Cardiac fibroblast (primary cell): ENCODE results near the gene SMOC1.

Source experiments
- DNase-seq, 2 donors: peaks; one replicate each; pipeline versions ENCODE4 v3.0.0 to v3.0.0-alpha.2; 2010; ENCODE audit warnings: low read depth in 2 of 2
- H3K4me3 ChIP-seq, 2 donors: replicated peaks in 1 of 2; 1 replicate in 1 of 2; 2 replicates in 1 of 2; pipeline ENCODE4 v1.5.1; 2011; ENCODE audit warnings: low read depth in 2 of 2, low read length in 2 of 2, mild to moderate bottlenecking in 2 of 2, moderate library complexity in 1 of 2
- TF ChIP-seq, protein P1 (sequence below): IDR thresholded peaks from one replicate; pipeline ENCODE4 v1.5.1; 2011; ENCODE audit warnings: low read depth, mild to moderate bottlenecking, low read length, inconsistent platforms

SMOC1 gene

DNA sequence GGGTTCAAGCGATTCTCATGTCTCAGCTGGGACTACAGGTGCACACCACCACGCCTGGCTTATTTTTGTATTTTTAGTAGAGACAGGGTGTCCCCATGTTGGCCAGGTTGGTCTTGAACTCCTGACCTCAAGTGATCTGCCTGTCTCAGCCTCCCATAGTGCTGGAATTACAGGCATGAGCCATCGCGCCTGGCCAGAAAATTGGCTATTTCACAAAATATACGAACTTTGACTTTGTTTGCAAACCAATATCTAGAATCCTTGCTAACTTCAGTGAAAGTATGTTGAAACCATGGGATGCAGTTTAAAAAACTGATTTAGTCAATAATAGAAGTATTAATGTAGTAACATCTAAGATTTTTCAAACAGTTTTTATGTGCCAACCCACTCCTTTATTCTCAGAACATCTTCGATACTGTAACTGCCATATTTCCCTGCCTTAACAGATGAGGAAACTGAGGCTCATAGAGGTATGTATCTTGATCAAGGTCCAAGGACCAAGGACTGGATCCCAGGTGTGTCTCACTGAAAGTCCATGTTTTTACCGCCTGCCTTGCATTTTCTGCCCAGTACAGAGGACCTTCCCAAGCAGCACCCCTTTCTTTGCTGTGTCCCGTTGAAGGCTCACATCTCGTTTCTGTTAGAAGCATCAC is 54.5 kb downstream of the SMOC1 start:
- TF ChIP-seq, protein P1, sequence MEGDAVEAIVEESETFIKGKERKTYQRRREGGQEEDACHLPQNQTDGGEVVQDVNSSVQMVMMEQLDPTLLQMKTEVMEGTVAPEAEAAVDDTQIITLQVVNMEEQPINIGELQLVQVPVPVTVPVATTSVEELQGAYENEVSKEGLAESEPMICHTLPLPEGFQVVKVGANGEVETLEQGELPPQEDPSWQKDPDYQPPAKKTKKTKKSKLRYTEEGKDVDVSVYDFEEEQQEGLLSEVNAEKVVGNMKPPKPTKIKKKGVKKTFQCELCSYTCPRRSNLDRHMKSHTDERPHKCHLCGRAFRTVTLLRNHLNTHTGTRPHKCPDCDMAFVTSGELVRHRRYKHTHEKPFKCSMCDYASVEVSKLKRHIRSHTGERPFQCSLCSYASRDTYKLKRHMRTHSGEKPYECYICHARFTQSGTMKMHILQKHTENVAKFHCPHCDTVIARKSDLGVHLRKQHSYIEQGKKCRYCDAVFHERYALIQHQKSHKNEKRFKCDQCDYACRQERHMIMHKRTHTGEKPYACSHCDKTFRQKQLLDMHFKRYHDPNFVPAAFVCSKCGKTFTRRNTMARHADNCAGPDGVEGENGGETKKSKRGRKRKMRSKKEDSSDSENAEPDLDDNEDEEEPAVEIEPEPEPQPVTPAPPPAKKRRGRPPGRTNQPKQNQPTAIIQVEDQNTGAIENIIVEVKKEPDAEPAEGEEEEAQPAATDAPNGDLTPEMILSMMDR = no peak
- H3K4me3 ChIP-seq = no peak overlapping the region
- no peak for DNase-seq

DNA sequence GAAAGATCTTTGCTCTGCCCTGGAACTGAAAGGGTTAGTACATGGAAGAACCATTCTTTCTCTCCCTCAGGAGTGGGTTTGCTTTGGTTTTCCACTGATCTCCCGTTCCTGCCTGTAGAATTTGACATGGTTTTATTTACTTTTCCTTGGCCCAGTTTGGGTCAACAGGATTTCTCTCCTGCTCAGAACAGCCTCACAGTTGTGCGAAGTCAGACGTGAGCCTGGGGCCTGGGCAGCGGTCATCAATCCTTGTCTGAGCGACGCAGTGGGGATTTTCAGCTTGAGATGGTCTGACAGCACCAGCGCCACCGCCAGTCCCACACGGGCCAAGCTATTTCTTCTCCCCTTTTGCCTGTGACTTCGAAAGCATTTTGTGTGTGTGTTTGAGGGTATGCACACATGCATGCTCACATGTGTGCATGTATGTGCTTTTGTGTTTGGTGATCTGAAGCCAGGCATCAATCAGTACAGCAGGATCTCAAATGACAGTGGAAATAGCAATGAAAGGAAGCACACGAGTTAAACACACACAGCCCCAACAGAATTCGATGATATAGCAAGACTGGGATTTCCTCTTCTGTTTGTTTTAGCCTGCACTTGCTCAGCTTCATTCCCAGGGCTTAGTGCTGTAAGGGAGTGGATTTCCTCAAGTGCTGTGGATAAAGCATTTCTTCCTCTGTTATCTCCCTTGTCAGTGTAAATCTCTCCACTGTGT is 58.3 kb downstream of the SMOC1 start:
- TF ChIP-seq, protein P1 = no peak
- no peak for DNase-seq
- no peak overlapping the region for H3K4me3 ChIP-seq

DNA sequence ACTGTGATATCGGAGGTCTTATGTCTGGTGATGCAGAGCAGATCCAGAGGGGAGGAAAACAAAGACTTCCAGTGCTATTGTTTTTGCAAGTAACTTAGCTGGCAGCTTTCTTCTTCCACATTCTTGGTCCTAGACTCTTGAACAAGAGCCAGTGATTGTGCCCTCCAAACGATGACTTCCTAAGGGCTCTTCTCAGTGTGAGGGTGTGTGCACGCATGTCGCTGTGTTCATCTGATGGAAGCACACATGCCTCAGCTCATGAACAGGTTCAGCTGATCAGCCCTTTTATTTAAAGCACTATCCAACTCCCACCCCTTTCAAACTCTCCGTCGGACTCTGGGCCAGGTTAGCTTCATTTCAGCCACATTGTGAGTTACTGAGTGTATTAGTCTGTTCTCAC is 59.5 kb downstream of the SMOC1 start:
- no peak for DNase-seq
- no peak overlapping the region for H3K4me3 ChIP-seq
- TF ChIP-seq, protein P1 = no peak

DNA sequence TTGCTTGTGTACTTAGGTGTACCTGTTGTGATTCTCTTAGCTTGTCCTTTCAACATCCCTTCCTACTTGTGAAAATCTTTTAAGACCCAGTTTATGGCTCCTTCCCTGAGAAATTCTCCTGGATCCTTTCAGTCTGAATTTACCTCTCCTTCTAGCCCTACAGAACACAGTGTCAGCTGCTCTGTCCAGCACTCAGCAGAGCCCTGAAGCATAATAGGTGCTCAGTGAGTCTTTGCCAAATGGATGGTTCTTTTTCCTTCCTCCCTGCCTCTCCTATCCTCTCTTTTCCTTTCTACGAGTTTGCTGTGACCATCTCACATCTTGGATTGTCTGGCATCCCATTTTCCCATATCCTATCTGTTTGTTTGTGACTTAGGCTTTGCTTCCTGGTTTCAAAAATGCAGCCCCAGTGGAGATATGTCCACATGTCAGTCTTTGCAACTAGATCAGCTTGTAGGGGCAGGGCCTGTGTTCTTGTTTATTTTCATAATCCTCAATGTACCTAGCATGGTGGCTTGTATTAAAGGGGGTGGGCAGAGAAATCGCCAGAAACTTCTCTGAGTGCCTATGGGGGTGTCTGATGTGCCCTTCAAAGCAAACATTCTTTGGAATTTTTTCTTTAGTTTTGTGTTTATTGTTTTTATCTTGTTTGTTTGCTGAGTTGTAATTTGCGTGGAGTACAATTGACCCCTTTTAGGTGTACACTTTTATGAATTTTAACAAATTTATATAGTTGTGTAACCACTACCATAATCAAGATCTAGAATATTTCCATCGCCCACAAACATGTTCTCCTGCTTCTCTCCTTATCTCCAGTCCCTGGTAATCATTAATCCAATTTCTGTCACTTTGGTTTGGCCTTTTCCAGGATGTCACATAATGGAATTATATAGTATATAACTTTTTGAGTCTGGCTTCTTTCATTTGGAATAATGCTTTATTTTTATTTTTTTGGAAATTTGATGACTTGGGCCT is 62.8 kb downstream of the SMOC1 start:
- TF ChIP-seq, protein P1 = no peak
- H3K4me3 ChIP-seq = no peak overlapping the region
- DNase-seq = no peak

DNA sequence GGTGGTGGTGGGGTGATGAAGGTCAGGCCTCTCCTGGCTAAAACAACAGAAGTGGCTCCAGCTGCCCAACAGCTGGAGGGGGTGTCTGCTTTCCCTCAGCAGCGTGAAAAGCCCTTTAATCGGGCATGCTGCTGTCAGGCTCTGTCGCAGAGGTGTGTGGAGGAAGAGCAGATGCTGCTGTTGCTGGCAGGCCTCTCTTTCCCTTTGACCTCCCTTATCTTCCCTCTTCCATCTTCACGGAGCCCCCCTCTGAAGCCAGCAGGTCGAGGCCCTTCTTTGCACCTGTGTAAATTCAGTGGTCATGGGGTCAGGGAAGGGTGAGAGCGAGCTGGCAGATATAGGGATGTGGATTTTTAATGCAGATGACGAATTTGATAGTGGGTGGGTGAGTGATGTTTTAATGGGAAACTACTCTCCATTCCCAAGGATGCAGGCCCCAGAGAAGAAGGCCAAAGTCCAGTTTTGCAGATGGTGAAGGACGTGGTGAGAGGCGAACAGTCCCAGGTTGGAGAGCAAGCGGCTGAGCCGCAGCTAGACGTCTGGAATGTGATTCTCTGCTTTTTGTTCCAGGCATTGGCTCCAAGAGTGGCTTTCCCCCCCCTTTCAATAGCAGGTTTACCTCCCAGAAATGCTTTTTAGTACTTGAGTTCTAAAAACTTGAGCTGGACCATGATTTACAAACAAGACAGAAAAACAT is 64.0 kb downstream of the SMOC1 start:
- no peak for DNase-seq
- TF ChIP-seq, protein P1 = no peak
- no peak overlapping the region for H3K4me3 ChIP-seq

DNA sequence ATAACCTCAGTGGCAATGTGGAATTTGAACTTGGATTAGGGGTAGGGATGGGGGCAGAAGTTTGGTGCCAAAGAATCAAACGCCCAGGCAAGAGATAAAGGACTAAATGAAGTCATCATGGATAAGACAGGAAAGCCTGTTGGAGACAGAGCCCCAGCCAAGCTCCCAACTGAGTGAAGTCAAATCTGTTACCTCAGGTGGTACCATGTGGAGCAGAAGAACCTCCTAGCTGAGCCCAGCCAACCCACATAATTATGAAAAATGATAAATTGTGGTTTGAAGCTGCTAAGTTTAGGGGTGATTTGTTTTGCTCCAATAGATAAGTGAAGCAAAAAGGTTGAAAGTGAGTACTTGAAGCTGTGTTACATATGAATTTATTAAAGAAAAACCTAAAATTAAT is 66.1 kb downstream of the SMOC1 start:
- no peak for DNase-seq
- TF ChIP-seq, protein P1 = no peak
- H3K4me3 ChIP-seq = no peak overlapping the region
